Islet of Langerhans (tissue), 1 donor: Measurements from ENCODE around the gene AGAP1.

Source experiments
- FAIRE-seq: peaks from one replicate; lab custom pipeline; 2011; peaks lifted over from hg19 to GRCh38; lab: Jason Lieb, UNC

AGAP1 gene

DNA sequence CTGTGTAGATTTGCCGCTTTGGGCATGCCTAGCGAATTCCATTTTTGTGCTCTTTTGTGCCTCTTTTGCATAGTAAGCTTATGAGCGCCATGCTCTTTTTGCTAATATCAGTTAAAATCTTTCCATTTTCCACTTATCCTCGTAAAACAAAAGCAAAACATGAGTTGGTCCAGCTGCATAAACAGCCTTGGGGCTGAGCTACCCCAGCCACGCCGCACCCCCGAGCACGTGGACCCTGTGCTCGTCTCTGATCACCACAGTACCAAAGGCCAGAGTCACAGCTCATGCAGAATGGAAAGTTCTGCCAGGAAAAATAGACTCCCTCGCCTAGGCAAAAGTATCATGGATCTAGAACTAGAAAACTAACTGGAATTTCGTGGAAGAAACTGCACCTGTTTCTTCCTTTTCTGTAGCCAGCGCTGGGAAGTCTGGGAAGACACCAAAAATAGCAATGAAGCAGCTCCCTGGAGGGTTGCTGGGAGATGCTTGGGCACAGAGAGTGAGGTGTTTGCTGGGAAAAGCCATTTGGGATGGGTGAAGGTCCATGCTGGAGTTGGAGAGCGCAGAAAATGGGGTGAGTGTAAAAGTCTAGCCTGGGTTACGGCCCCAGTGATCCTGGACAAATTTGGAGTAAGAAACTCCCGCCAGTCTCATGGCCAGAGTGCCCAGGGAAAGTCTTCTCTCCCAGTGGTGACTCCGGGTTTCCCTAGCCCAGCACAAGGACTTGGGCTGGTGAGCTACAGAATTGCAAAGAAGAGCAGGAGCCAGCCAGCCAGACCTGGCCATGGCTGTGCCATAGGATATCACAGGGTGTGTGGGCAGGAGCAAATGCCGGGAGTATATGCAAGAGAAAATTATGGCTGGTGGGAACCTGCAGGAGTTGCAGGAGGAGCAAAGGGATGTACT lies 456.0 kb downstream of the AGAP1 start:
- no peak for FAIRE-seq

DNA sequence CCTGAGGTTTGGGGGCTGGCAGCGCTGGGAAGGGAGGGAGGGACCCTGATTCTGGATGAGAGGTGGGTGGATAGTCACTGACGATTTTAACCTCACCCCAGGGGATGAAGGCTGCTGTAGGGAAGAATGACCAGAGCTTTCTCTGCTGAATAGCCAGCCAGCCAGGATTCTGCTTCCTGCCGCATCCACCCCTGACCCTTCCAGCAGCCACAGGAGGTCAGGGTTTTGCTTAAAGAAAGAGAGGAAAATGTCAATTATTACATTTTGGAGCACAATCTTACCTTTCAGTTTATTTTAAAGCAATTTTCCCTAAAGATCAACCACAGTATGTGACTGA lies 456.6 kb downstream of the AGAP1 start:
- no peak for FAIRE-seq

DNA sequence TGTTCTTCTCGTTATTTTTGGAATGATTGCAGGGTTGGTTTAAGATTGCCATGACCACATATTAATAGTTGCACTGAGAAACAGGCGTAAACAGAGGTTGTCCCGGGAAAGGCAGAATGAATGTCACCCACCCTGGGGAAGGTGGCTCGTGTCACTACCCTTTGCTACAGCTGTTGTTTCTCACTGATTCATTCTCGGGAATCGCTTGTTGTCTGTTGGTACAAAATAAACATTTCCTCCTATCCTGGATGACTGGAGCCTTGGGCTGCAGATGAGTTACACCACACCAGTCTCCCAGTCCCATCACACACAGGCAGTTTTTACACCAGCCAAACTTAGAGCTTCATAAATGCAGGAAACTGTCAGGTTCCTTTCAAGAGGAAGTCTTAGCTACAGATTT lies 457.6 kb downstream of the AGAP1 start:
- FAIRE-seq, result no peak

DNA sequence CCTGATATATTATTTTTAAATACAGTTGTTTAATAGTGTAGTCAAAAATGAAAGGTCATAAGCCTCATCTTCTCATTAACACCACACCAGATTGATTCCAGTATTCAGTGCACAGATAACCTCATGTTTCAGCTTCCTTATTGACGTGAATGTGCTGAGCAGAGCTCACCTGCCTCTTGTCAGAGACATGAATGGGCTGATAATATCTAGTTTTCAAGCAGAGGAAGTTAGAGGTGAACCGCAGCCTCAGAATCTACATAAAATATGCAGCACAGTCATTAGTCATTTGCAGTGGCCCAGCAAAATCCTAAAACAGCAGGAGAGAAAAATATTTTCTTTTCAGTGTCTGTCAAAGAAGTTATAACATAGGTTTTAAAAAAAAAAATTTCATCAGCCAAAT lies 458.1 kb downstream of the AGAP1 start:
- no peak for FAIRE-seq

DNA sequence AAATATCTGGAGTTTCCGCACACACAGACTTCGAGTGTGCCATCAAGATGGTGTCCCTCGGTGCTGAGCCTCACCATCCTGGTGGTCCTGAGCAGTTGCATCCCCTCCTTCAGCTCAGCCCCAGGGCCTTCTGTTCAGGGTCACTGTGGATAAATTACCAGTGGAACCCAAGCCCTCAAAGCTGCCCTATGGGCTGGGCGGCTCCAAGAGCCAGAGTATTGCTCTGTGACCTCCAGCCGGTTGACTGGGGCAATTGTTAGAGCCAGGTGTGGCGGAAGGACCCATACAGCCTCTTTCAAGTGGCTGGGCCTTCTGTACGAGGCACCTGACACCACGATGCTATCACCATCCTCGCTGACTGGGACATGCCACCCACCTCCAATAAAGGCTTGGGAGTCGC lies 458.9 kb downstream of the AGAP1 start:
- FAIRE-seq, result no peak

DNA sequence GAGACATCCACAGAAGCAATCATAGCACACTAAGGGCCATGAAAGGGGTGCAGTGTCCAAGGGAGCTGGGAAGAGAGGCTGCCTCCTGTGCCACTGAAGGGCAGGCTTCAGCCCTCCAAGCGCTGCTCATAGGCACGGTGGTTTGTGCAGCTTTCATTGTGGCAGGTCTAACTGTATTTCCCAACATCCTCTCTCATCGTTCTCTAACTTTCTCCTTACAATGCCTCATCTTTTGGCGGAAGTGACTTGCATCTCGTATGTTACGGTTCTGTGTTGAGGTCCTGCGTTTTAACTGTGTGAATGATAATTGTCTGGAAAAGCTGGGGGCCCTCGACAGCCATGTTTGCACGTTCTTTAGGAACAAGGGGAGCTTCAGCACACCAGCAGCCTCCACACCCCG lies 460.4 kb downstream of the AGAP1 start:
- no peak for FAIRE-seq

DNA sequence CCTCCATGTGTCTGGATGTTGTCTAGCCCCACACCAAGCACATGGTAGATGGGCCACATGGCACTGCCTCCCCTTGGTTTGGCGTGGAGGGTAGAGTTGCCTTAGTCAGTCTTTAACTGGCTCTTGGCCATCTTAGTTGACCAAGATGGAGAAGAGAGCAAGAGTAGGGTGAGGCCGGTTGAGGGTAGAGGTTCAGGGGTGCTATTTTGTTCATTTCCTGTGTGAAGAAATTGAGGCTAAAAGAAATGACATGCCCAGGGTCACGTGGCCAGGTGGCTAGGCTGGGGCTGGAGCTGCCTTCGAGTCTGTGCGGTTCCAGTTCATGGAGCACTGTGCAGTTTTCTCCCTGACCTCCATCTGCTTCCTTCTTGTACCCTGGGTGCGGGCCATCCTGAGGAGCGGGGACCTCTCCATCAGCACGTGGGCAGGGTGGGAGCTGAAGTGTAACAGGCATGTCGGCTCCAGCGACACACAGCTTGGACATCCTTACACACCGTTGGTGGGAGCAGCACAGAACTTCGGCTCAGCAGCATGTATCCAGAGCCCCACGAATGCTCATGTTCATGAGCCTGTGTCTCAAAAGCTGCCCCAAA lies 461.1 kb downstream of the AGAP1 start:
- no peak for FAIRE-seq

DNA sequence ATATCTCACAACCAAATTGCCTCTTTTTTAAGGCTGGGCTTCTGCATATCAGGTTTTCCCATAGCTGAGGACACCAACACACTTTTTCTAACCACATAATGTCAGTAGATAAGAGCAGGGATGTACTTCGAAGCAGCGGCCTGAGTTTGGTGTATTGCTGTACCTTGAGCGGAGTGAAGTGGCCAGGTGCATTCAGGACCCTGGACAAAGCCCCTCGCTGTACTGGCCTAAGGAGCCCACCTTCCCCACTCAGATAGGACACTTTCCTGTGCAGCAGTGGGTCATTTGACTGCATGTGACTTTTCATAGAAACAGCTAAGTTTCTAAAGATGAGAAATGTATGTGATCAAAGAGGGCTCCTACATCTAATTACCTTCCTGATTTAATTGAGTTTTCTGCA lies 461.8 kb downstream of the AGAP1 start:
- FAIRE-seq, result no peak

DNA sequence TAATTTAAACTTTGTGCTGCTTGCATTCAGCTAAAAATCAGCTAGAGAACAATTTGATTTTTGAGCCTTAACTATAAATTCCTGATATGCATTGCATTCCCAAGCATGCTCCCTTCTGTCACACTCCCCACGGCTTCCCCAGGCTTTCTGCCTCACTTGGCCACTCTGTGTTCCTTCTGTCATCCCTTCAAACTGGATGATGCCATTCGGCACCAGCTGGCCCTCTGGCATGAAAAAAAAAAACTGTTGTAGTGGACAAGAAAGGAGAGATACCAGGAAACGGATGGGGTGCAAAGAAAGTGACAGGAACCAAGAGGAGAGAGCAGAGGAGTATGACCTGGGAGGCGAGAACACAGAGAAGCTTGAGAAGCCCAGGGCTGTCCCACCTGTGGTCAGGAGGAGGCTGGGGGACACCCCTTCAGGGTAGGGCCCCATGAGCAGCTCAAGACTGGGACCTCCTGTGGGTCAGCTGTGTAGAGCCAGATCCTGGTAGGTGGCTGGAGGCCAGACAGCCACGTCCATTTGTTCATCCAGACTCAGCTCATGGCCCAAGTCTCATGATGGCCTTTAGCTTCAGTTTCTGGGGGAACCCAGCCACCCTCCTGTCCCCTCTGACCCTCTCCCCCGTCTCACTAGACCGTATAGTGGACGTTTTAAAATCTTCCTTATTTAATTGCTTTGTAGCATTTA lies 462.6 kb downstream of the AGAP1 start:
- no peak for FAIRE-seq

DNA sequence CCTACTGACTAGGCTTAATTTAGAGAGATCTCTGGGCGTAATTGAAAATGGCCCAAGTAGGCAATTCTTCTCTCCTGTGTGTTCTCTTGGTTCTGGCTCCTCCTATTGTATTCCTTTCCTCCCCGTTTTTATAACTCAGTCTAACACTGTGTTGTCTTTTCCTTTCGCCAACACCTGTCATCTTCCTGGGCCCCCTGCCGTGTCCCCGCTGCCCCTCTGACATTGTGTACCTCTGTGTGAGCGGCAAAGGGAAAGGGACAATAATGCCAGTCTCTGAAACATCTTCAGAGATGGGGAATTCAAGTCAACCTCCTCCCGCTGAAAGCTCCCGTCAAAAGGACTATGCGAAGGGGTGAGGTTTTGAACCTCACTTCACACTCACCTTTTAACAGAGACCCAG lies 463.4 kb downstream of the AGAP1 start:
- no peak for FAIRE-seq

DNA sequence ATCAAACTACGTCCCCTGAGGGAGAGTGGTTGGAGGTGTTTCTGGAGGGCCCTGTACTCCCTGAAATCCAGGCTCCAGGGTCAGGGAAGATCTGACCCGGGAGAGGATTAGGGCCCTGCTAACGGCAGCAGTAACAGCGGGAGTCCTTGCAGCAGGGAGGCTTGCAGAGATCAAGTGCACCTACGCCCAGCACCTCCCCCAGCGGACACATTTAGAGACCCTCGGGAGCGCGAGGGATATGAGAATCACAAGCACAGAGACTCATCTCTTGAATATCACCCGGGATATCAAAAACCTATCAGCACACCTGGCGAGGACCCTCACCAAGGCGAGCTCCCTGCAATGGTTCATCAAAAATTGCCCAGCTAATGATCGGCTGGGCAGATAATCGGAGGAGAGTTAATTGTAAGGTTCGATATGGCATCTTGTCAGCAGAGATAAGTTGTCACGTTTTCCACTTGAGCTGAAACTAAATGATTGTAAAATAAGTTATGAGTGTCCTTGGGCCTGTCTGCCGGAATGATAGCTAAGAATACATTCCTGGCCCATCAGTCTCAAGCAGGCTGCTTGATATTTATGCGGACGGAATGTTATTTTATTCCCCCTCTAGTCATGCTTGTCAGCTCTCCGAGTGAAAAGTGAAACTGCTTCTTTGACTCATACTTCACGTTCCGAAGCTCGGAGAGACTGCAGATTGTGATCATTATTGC lies 464.5 kb downstream of the AGAP1 start:
- FAIRE-seq, result no peak

DNA sequence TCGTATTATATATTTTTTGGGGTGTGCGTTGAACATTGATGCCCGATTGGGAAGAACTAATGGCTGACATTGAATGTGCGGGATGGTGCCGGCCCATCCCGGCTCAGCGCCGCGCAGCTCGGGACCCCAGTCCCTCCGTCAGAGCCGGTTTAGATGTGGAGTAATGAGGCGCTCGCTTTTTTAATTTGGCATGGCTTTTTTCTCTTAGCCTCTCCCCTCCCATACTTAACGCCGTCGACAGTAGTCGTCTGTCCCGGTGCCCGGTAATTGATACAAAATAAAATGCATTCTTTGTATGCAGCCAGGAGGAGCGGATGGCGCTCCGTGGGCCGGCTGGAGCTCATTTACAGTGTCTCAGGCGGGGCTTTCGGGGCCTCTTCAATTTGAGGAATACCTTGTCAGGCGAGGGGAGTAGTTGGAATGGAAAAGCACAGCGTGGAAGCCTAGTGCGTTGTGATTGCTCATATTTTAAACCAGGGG lies 465.1 kb downstream of the AGAP1 start:
- FAIRE-seq, result no peak

DNA sequence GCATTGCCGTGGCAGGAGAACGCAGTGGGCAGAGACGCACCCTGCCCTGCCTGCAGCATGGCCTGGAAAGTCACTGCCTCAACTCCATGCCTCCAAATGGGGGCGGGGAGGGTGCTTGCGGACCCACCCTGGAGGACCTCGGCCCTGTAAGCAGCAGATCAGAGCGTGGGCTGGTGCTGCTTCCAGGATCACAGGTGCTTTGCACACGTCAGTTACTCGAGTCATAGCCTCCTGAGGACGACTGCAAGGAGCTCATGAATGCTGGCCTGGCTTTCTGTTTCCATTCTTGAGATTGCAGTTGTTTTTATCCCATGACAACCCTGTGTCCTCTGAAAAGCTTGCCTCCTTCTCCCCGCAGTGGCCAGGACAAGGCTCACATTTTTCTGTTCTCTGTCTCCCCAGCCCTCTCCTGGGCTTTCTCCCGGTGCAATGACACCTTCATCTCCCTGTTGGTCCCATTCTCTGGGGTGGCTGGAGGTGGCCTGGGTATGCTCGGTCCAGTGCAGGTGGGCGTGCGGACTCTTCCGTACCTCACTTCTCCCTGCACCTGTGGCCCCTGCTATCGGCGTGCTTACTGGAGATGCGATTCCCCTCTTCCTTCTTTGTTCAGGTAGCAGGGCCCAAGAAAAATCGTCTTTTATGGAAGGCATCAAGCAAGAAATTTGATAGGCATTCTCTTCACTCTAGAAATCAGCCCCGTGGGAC lies 466.3 kb downstream of the AGAP1 start:
- no peak for FAIRE-seq

DNA sequence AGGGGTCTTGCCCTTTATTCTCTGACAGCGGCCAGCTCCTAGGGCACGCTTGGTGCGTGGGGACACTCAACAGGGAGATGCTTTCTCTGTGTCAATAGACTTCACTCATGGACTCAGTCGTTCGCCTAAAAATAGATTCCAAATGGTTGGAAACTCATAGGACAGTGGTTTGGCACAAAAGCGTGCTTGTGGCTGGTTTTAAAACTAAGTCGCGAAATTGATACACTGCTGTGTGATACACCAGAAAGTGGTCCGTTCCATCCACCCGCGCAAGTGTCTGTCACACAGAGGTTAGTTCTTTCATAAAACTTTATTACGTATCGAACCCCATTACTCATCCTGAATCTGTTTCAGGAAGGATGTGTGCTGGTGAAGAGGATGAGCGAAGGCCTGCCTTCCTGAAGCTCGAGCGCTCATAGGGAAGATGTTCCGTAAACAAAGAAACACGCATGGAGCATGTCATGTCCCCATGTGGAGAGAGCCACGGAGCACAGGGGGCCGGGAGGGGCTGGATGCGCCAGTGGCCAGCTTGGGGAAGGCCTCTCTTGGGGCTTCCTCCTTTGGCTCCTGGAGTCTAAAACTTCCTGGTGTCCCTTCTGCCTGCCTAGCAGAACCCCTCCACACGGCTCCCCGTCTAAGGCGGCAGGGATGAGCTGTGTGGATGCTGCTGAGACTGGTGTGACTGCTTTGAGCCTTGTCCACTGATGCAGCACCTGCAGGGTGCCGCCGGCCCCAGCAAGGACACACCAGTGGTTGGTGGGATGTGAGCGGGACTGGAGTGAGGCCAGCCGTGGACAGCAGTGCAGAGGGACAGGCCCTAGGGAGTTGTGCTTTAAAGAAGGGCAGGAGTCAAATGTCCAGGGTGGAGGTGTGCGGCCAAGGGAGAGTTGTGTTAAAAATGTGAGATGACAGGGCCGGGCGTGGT lies 467.1 kb downstream of the AGAP1 start:
- no peak for FAIRE-seq

DNA sequence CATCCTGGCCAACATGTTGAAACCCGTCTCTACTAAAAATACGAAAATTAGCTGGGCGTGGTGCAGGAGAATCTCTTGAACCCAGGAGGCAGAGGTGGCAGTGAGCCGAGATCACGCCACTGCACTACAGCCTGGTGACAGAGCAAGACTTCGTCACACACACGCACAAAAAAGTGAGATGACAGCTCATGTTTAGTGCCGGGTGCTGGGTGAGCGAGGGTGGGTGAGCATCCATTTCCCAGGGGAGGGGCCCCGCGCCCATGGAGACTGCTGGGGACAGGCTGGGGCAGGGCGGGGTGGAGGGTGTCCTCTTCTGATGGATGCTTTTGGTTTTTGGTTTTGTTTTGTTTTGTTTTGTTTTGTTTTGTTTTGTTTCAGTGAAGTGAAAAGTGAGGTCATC lies 467.9 kb downstream of the AGAP1 start:
- FAIRE-seq, result no peak

DNA sequence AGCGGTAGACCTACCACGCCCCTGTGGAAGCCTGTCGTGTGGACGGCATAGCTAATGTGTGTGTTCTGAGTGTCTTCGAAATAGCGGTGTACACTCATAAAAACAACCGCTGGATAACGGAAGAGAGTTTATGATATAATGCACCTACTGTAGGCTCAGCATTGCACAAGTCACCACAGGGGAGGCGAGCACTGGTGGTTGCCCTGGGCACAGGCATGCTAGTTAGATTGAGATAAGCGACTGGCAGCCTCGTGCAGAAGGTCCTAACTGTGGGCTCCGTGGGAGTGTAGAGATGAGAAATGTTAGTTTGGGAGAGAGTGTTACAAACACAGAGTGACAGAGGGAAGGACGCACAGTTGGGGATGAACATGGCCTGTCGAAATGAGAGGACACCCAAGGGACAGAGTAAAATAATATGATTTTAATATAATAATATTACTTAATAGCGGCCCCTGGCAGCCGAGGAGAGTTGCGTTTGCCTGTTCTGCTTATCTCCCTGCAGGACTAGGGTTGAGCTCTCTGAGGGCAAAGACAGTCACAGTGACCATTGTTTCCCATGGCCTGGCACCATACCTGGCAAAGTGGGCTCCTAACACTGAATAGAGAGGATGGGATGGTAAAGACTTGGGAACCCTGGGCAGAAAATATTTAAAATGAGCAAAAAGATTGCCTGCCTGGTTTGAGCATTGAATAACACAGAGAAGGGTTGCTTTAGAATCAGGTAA lies 470.2 kb downstream of the AGAP1 start:
- no peak for FAIRE-seq

DNA sequence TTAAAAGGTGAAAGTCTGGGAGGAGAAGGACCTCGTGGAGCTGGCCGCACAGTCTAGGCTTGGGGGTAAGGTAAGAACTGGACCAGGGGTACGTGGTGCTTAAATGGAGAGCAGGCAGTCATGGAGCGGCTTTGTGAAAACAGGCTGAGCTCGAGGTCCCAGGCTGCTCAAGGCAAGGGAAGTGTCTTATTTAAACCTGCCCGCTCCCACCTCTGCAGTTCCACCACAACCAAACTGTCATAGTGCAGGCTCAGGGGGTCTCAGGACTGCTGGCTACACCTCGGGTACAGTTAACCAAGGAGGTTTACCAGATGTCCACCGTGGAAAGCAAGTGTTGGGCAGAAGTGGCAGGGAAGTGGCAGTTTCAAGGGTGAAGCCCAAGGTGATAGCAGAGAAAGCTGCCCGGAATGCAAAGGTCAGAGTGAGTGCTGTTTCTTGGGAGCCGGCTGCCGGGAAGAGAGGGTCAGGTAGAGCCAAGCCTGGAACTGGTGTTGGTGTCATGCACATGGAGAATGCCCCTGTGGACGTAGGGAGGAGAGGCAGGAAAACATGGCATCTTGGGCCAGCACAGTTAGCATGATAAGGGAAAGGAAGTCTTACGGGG lies 471.0 kb downstream of the AGAP1 start:
- no peak for FAIRE-seq

DNA sequence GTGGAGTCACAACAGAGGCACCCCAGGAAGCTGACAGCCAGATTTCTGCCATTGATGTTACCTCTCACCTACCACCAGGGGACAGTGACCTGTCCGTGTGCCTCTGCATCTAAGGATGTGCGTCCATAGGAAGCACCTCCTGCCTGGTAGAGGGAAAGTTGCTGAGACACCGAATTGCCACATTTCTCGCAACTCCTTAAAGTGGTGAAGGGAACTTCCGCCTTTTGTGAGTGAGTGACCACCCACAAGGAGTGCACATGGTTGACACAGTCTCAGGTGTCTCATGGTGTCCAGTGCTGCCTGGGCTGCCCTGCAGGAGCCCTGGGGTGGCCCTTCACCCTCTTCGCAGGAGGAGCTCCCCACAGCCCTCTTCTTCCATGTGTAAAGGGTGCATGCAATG lies 472.6 kb downstream of the AGAP1 start:
- no peak for FAIRE-seq

DNA sequence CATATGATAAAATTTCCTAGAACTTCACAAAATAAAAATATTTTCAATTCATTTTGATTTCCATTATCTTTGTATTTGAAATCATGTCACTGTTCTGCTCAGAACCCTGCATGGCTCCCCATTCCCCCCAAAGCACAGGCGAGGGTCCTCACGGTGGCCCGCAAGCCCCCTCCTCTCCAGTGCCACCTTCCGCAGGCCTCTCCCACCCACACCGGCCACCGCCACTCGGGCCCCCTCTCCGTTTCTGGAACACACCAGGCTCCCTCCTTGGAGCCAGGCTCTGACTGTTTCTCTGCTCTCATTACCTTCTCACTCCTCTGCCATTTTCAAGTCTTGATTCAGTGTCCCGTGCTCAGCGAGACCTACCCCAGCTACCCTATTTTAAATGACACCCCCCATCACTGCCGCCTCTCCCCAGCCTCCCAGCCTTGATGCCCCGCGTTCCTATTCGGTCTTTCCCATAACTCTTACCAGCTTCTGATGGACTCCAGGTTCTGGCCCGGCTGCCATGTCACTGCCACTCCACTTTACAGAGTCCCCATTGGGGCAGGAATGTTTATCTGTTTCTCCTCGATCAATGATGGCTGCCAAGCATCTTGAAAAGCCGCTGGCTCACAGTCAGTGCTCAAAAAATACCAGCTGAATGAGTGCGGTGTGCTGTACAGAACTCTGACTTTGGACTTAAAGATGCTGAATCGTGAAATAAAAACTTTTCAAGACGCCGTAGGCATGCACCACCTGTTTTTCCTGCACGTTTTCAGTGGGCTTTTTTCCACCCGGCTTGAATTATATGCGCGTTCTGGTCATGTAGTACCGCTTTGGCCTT lies 473.3 kb downstream of the AGAP1 start:
- FAIRE-seq, result no peak
